Kidney tubule cell (primary cell): ENCODE data around the gene P2RY2.
A peak's percentile ranks its signal among the peaks of the same experiment; 100 is the strongest.

ENCODE experiments used
- DNase-seq: peaks from one replicate; pipeline ENCODE4 v3.0.0-alpha.2; 2018; ENCODE audit warnings: low spot score

The P2RY2 gene

GRCh38 chr11:73218106-73218829 lies at the start of gene P2RY2:
P2RY2 (plus strand) TSS chr11:73218281; CDS start chr11:73234160, 15,879 bp downstream.
- DNase-seq: peak; percentile 73

GRCh38 chr11:73168925-73169579 lies 49.0 kb upstream of the P2RY2 start:
- no peak for DNase-seq

DNA sequence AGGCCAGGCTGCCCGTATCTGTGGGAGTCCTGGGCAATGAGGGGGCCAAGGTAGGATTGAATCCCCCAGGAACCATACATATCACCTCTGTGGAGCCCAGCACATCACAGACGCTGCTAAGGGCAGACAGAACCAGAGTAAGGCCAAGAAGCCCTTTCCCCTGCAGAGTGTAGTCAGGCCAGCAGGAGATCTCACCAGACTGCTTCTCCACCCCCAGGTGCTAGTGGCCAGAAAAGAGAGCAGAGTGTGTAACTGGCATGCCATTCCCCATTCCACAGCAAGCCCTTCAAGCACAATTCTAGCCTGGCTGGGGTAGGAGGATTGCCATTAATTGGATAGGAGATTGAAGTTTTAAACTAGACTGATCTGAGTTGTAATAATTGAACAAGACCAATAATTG lies 47.9 kb upstream of the P2RY2 start:
- DNase-seq: no peak

GRCh38 chr11:73171436-73172161 lies 46.5 kb upstream of the P2RY2 start:
- no peak for DNase-seq

GRCh38 chr11:73172992-73173656 lies 45.0 kb upstream of the P2RY2 start:
- DNase-seq: no peak

DNA sequence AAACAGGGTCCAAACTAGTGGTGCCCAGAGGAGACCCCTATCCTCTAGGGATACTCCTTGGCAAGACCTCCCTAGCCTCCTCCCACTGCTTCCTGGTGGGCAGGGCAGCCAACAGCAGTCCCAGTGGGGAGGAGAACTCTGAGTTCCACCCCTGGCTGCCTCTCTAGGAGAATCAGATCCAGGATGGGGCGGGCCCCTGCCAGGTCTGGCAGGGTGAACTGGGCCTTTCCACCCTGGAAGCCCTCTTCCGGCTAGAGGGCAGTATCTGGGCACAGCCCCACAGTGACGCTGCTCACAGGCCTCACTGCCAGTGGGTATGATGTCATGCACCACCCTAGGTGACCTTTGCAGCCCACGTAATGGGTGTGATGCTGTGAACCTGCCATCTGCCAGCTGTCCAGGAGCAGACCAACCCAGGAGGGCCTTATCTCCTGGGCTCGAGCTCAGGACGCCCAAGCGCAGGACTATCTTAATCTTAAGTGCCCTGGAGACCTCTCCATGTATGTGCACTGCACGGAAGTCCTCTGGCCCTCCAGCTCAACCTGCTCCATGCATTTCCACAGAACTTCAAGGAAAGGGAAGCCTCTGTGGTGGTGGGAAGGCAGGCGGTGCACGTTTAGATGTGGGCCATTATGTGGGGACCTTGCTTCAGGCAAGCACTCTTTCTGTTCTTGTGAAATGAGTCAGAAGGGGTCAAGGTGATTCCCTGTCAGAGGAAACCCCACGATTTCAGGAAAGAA lies 44.2 kb upstream of the P2RY2 start:
- DNase-seq: no peak

DNA sequence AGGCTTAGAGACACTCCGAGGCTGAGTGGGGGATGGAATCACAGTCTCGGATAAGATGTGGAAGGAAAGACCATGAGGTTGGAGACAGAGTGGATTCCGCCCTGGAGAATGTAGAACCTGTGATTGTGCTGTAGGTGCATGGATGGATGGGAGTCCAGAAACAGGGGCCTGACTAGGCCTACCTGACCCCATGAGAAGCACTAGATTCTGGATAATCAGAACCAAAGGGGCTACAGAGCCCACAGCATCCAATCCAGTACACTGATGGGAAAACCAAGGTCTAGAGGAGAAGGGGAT lies 43.6 kb upstream of the P2RY2 start:
- DNase-seq: no peak

DNA sequence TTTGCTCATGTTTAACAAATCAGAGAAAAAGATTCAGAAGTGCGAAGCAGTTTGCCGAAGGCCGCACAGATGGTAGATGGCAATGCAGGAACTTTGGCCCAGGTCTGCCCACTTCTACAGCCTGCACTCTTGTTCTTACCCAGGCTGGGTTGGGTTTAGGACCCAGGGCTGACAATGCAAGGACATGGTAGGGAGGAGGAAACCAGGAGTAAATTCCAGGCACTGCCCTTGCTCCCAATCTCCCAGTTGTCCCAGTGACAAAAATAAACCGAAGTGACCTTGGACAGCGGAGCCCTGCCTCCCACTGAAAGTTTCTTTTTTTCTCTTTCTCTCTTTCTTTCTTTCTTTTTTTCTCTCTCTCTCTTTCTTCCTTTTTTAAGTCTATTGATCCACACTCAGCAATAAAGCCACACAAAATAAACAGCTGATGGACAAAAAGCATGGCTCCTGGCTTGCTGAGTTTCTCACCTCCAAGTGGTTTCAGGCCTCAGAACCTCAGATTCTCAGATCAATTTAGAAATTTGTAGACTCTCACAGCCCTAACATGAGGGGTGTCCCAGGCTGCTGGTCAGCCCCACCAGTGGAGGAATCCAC lies 42.4 kb upstream of the P2RY2 start:
- DNase-seq: no peak

GRCh38 chr11:73176145-73176873 lies 41.8 kb upstream of the P2RY2 start:
- DNase-seq: no peak

- DNase-seq: no peak
Observed at GRCh38 chr11:73176874-73177155, 41.3 kb upstream of the P2RY2 start.

DNA sequence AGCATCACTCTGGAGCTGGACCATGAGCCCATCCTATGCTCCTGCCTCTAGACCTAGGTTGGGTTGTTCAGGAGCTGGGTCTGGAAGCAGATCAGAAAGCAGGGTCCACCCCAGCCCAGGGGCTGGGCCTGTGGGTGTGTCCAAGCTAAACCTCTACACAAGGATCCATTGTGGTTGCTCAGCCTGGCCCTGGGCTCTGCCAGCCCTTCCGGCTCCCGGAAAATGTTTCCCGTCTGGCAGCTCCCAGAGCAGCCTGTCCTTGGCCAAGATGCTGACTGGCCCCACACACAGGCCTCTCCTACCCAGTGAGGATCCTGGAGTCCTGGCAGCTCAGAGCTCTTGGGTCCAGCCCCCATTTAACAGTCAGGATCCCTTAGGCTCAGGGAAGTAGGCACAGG lies 40.7 kb upstream of the P2RY2 start:
- no peak for DNase-seq

GRCh38 chr11:73177778-73178539 lies 40.1 kb upstream of the P2RY2 start:
- peak; percentile 76 for DNase-seq

- no peak for DNase-seq
Observed at GRCh38 chr11:73178681-73179080, 39.4 kb upstream of the P2RY2 start.

- no peak for DNase-seq
Observed at GRCh38 chr11:73182824-73183321, 35.2 kb upstream of the P2RY2 start.

DNA sequence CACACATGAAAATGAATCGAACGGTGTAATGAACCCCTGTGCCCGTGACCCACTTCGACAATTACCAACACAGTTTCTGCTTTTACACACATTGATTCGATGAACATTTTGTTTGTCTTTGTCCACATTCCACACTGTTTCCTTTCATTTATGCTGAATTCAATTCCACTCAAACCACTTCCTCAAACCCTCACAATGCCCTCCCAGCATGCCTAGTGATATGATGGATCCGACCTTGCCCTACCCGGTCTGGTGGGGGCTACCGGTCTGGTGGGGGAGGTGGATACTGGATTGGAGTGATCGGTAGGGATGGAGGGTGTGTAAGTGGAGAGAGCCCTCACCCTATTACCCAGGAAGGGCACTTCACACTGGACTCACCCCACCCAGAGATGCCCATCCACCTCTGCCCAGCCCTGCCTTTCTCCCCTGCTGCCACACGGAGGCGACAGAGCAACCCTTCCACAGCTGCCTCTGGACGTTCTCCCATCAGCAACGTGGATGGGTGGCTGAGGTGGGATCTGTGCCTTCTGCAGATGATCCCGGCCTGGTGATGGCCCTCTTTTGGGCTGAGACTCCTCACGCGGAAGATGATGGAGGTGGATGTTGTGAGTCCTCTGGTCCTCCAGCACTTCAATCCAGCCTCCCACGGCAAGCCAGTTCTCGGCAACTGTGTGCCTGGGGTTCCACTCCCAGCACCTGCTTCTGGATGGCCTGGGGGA lies 33.0 kb upstream of the P2RY2 start:
- peak; percentile 78 for DNase-seq

GRCh38 chr11:73185680-73186293 lies 32.3 kb upstream of the P2RY2 start:
- DNase-seq: peak; percentile 82

DNA sequence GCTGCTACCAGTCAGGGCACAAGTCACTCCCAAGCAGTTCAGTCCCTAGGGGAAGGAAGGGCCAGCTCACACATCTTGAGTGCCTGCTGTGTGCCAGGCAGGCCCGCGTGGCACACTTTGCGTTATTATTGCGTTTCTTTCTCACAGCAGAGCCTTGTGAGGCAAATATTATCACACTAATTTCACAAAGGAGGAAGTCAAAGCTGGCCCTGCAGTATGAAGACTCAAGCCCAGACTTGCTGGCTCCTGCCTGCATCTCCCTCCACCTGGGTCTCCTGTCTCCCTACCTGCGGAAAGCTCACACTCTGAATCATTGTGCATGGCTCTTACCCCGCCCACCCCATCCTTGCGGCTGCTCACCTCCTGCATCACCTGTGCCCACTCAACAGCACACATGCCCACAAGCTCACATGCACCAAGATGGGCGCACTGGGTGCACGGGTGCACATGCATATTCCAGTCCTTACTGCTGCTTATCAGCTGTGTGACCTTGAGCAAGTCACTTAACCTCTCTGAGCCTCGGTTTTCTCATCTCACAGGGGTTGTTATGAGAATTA lies 31.7 kb upstream of the P2RY2 start:
- DNase-seq: no peak

- no peak for DNase-seq
Observed at GRCh38 chr11:73186886-73187285, 31.2 kb upstream of the P2RY2 start.

DNA sequence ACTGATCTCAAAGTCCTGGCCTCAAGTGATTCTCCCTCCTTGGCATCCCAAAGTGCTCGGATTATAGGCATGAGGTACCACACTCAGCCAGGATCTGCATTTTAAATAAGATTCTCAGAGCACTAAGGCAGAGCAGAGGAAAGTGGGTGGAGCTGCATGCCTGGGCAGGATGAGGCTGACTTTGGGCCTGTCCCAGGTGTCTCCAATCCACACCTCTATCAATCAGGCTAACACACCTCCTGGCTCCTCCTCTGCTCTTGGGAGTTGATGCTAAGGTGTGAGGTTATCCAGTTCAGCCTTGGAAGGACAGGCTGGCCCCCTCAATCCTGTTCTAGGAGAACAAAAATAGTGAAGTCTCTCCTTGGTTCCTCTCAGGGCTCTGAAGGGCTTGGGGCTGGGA lies 30.2 kb upstream of the P2RY2 start:
- no peak for DNase-seq
